Measurements from ENCODE around the gene TMEM51. TPM values are rescaled to one million over a fixed set of nuclear protein-coding genes. Genes with fewer than 3 reads are reported as not detected.

Gene TMEM51
- polyA plus RNA-seq, 1 donor (not counting 4 experiments of a cell fraction or from before 2014, with no cell fraction given) = 12.9 TPM

GRCh38 chr1:15189692-15190370 lies 36.3 kb downstream of the TMEM51 start:
- H3K9ac ChIP-seq (ENCODE audit: control insufficient read depth, extremely low read depth, insufficient read depth, low read length) = no peak overlapping the region
- no peak for DNase-seq (ENCODE audit: low read depth, low spot score)
- dilution Hi-C loops (cut with MboI; ENCODE audit: extremely low pct_ligation_motif_present, low sequenced_read_pairs) = no loop called here
- peaks cover 64% of the 10 kb centered on the region for H3K79me2 ChIP-seq (ENCODE audit: control insufficient read depth, insufficient read depth, low read length)
- H3K4me2 ChIP-seq (ENCODE audit: control insufficient read depth, extremely low read depth, insufficient read depth, low read depth, low read length) = no peak overlapping the region
- H3K27me3 ChIP-seq (ENCODE audit: control insufficient read depth, extremely low read depth, insufficient read depth, low read length) = no peaks in the 10 kb centered on the region
- no peak for TF ChIP-seq CTCF (optimal IDR thresholded peaks at IDR 0.05 in 1 of 3, IDR thresholded peaks at IDR 0.05 in 1 of 3, conservative IDR thresholded peaks at IDR 0.05 in 1 of 3; ENCODE audit: extremely low read depth in 1 of 3, insufficient read depth in 2 of 3, low read length in 3 of 3)
- no peak for TF ChIP-seq EZH2 (IDR thresholded peaks at IDR 0.05; ENCODE audit: low read length)
- H4K20me1 ChIP-seq (ENCODE audit: control insufficient read depth, extremely low read depth, insufficient read depth, low read length) = peaks cover 4% of the 10 kb centered on the region
- no peaks in the 10 kb centered on the region for H3K4me1 ChIP-seq (ENCODE audit: control insufficient read depth, extremely low read depth, insufficient read depth, low read length)
- no peak overlapping the region for H3K27ac ChIP-seq (ENCODE audit: control insufficient read depth, insufficient read depth, low read length)
- no peaks in the 10 kb centered on the region for H3K36me3 ChIP-seq (ENCODE audit: control insufficient read depth in 2 of 2, extremely low read depth in 1 of 2, insufficient read depth in 2 of 2, low read length in 2 of 2)
- H3K9me1 ChIP-seq (ENCODE audit: control insufficient read depth, extremely low read depth, insufficient read depth, low read length) = peaks cover 4% of the 10 kb centered on the region
- FAIRE-seq = no peak
- H3K4me3 ChIP-seq (ENCODE audit: control insufficient read depth in 2 of 3, extremely low read depth in 1 of 3, insufficient read depth in 2 of 3, low read depth in 1 of 3, low read length in 3 of 3) = no peak overlapping the region
- no peaks in the 10 kb centered on the region for H3K9me3 ChIP-seq (ENCODE audit: control insufficient read depth, low read depth, low read length)
- no peak overlapping the region for H2AFZ ChIP-seq (ENCODE audit: control insufficient read depth, low read length)

DNA sequence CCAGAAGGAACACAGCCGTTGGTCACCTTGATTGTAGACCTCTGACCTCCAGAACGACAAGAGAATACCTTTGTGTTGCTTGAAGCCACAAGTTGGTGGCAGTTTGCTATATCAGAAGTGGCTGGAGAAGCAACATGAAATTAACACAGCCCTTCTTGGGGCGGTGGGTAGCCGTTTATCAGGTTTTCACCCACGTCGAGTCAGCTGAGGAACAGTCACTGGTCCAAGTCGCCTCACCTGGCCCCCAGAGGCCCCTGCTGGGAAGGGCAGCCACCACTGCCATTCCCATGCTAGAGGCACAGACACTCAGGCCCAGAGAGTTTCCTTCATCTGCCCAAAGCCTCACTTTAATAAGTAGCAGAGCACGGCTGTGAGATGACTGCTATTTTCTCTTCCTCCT lies 37.7 kb downstream of the TMEM51 start:
- dilution Hi-C loops (cut with MboI; ENCODE audit: extremely low pct_ligation_motif_present, low sequenced_read_pairs) = no loop called here
- no peak overlapping the region for H3K4me3 ChIP-seq (ENCODE audit: control insufficient read depth in 2 of 3, extremely low read depth in 1 of 3, insufficient read depth in 2 of 3, low read depth in 1 of 3, low read length in 3 of 3)
- no peak overlapping the region for H3K4me2 ChIP-seq (ENCODE audit: control insufficient read depth, extremely low read depth, insufficient read depth, low read depth, low read length)
- H3K79me2 ChIP-seq (ENCODE audit: control insufficient read depth, insufficient read depth, low read length) = peaks cover 61% of the 10 kb centered on the region
- H3K9me3 ChIP-seq (ENCODE audit: control insufficient read depth, low read depth, low read length) = no peaks in the 10 kb centered on the region
- peaks cover 6% of the 10 kb centered on the region for H3K9me1 ChIP-seq (ENCODE audit: control insufficient read depth, extremely low read depth, insufficient read depth, low read length)
- H3K27ac ChIP-seq (ENCODE audit: control insufficient read depth, insufficient read depth, low read length) = no peak overlapping the region
- DNase-seq (ENCODE audit: low read depth, low spot score) (no peak), FAIRE-seq (no peak)
- peaks cover 6% of the 10 kb centered on the region for H4K20me1 ChIP-seq (ENCODE audit: control insufficient read depth, extremely low read depth, insufficient read depth, low read length)
- no peaks in the 10 kb centered on the region for H3K27me3 ChIP-seq (ENCODE audit: control insufficient read depth, extremely low read depth, insufficient read depth, low read length)
- no peak overlapping the region for H2AFZ ChIP-seq (ENCODE audit: control insufficient read depth, low read length)
- peaks cover 2 to 3% of the 10 kb centered on the region in 2 experiments for H3K36me3 ChIP-seq (ENCODE audit: control insufficient read depth in 2 of 2, extremely low read depth in 1 of 2, insufficient read depth in 2 of 2, low read length in 2 of 2)
- TF ChIP-seq CTCF (optimal IDR thresholded peaks at IDR 0.05 in 1 of 3, IDR thresholded peaks at IDR 0.05 in 1 of 3, conservative IDR thresholded peaks at IDR 0.05 in 1 of 3; ENCODE audit: extremely low read depth in 1 of 3, insufficient read depth in 2 of 3, low read length in 3 of 3) (no peak), EZH2 (IDR thresholded peaks at IDR 0.05; ENCODE audit: low read length) (no peak)
- H3K9ac ChIP-seq (ENCODE audit: control insufficient read depth, extremely low read depth, insufficient read depth, low read length) = no peak overlapping the region
- H3K4me1 ChIP-seq (ENCODE audit: control insufficient read depth, extremely low read depth, insufficient read depth, low read length) = peaks cover 5% of the 10 kb centered on the region

Data from keratinocyte (primary cell).